Adrenal gland (tissue), 12 donors: ENCODE results near the gene RASSF10. TPM values are rescaled to one million over a fixed set of nuclear protein-coding genes. Genes with fewer than 3 reads are reported as not detected.

Experiments used
- DNase-seq, 7 donors: peaks; one replicate each; pipeline ENCODE4 v3.0.0-alpha.2; 2019 to 2020
- H3K27ac ChIP-seq, 5 donors: fragments of 200-600 bp; sonication (generic) in 4 of 5; 1 replicate in 3 of 5; 2 replicates in 2 of 5; pipeline versions ENCODE4 v1.5.1 to v1.8.0; 2016 to 2020; ENCODE audit warnings: mild to moderate bottlenecking in 1 of 5
- H3K27me3 ChIP-seq: fragments of 200-600 bp; 2 replicates; pipeline ENCODE4 v1.8.0; 2021
- H3K36me3 ChIP-seq, 2 donors: fragments of 200-600 bp; replicated peaks in 1 of 2; 1 replicate in 1 of 2; 2 replicates in 1 of 2; pipeline versions ENCODE4 v1.5.1 to v1.8.0; 2018 to 2022
- H3K4me1 ChIP-seq, 2 donors: fragments of 200-600 bp; replicated peaks in 1 of 2; 1 replicate in 1 of 2; 2 replicates in 1 of 2; pipeline versions ENCODE4 v1.5.1 to v1.8.0; 2018 to 2021
- H3K4me3 ChIP-seq, 4 donors: fragments of 200-600 bp; sonication (generic) in 3 of 4; one replicate each; pipeline ENCODE4 v1.5.1; 2016 to 2018
- H3K9me3 ChIP-seq, 3 donors: fragments of 200-600 bp; sonication (generic) in 1 of 3; replicated peaks in 1 of 3; 1 replicate in 2 of 3; 2 replicates in 1 of 3; pipeline versions ENCODE4 v1.5.1 to v1.8.0; 2016 to 2021
- CTCF ChIP-seq, 6 experiments: fragments of 450-650 bp in 4 of 6; fragments of 200-600 bp in 2 of 6; sonication (generic) in 1 of 6; IDR thresholded peaks; 1 replicate in 5 of 6; 2 replicates in 1 of 6; pipeline versions ENCODE4 v1.5.1 to v1.8.0; 2016 to 2021; ENCODE audit warnings: antibody characterized with exemption in 6 of 6, mild to moderate bottlenecking in 2 of 6, moderate library complexity in 1 of 6
- POLR2A ChIP-seq, 2 donors: fragments of 450-650 bp; IDR thresholded peaks; one replicate each; pipeline ENCODE4 v1.6.1; 2017; ENCODE audit warnings: antibody characterized with exemption in 2 of 2, mild to moderate bottlenecking in 2 of 2, moderate library complexity in 1 of 2
- WGBS, 4 donors: extraction: QIAGEN DNeasy Blood & Tissue Kit in 2 of 4; methylation state at CpG; one replicate each; pipeline versions ENCODE4 v1.1.5 to v1.1.7; 2013 to 2017; 5-methylcytosine and 5-hydroxymethylcytosine counted together
- intact Hi-C, 2 donors: fragments of 100-400 bp; cut with DNase I; formaldehyde crosslinking; loops; one replicate each; pipeline versions ENCODE4 v1.14.1 to v1.15.0; 2022 to 2023
- polyA plus RNA-seq, 3 donors: library from polyadenylated mRNA; stranded (reverse); fragments of 200-250 nt in 2 of 3; fragments of 350-450 nt in 1 of 3; fragmentation: Illumina TruSeq in 1 of 3; extraction: RNeasy Lipid Tissue Mini Kit (QIAGEN cat#74804) in 1 of 3; gene quantifications; one replicate each; pipeline ENCODE4 v1.2.3, GENCODE V29; 2013 to 2014
- total RNA-seq, 9 donors: library from RNA; depleted of rRNA in 4 of 9; stranded (reverse); fragments of >200 nt in 4 of 9; fragments of 120-200 nt in 1 of 9; fragmentation: NEBNext Ultra II Directional in 1 of 9; extraction: Animal tissue kit (Norgen Biotek cat#: 25700) in 1 of 9; gene quantifications; one replicate each; pipeline versions ENCODE4 v1.1.0 to v1.2.4, GENCODE V29; 2013 to 2023
- donor health status: healthy with polysubstance abuse.
- donor health status: Bipolar disorder and iron deficiency.
- donor health status: DM: yes; HTN: yes; CAD: no.
- donor health status: DM: no; HTN: no; CAD: no.
- donor health status: DM: no; HTN: no; CAD: no.
- donor health status: DM: yes; HTN: yes; CAD: no.

RASSF10 gene
- total and polyA plus RNA-seq, 12 donors: 0.07 TPM; not detected in 11

GRCh38 chr11:13026722-13027121 lies 17.6 kb downstream of the RASSF10 start:
- Histone ChIP-seq H3K4me1 (no peaks in the 10 kb centered on the region), H3K36me3 (no peaks in the 10 kb centered on the region), H3K4me3 (no peak overlapping the region), H3K27me3 (no peaks in the 10 kb centered on the region), H3K9me3 (no peaks in the 10 kb centered on the region), H3K27ac (no peak overlapping the region)
- no peak for DNase-seq
- intact Hi-C loops: no loop called here
- 70 to 87% (median 82%) methylated on average over 4 of the region's 4 CpGs for WGBS, 4 donors
- TF ChIP-seq CTCF (IDR thresholded peaks at IDR 0.05) (no peak), POLR2A (IDR thresholded peaks at IDR 0.05) (no peak)

GRCh38 chr11:13028322-13028721 lies 19.2 kb downstream of the RASSF10 start:
- Histone ChIP-seq H3K9me3 (no peaks in the 10 kb centered on the region), H3K27ac (no peak overlapping the region), H3K27me3 (no peaks in the 10 kb centered on the region), H3K4me1 (no peaks in the 10 kb centered on the region), H3K36me3 (no peaks in the 10 kb centered on the region), H3K4me3 (no peak overlapping the region)
- WGBS, 4 donors: 63 to 78% (median 72%) methylated on average over 3 of the region's 3 CpGs
- TF ChIP-seq POLR2A (IDR thresholded peaks at IDR 0.05) (no peak), CTCF (IDR thresholded peaks at IDR 0.05) (no peak)
- no peak for DNase-seq
- intact Hi-C loops: no loop called here

- TF ChIP-seq POLR2A (IDR thresholded peaks at IDR 0.05): no peak
- no peak for TF ChIP-seq CTCF (IDR thresholded peaks at IDR 0.05)
- DNase-seq: no peak
- intact Hi-C loops: no loop called here
- Histone ChIP-seq H3K4me3 (no peak overlapping the region), H3K27ac (no peak overlapping the region), H3K4me1 (no peaks in the 10 kb centered on the region), H3K9me3 (no peaks in the 10 kb centered on the region), H3K27me3 (no peaks in the 10 kb centered on the region), H3K36me3 (no peaks in the 10 kb centered on the region)
- 63 to 78% (median 70%) methylated on average over 3 of the region's 3 CpGs for WGBS, 4 donors
Observed at GRCh38 chr11:13029872-13030271, 20.8 kb downstream of the RASSF10 start.

GRCh38 chr11:13030857-13031256 lies 21.7 kb downstream of the RASSF10 start:
- no peak overlapping the region for H3K27ac ChIP-seq
- intact Hi-C loops: no loop called here
- no peak overlapping the region for H3K4me3 ChIP-seq
- no peaks in the 10 kb centered on the region for H3K36me3 ChIP-seq
- H3K9me3 ChIP-seq: no peaks in the 10 kb centered on the region
- H3K4me1 ChIP-seq: no peaks in the 10 kb centered on the region
- 37 to 55% (median 48%) methylated on average over 3 of the region's 3 CpGs for WGBS, 4 donors
- TF ChIP-seq POLR2A (IDR thresholded peaks at IDR 0.05) (no peak), CTCF (IDR thresholded peaks at IDR 0.05) (no peak)
- peaks cover 5% of the 10 kb centered on the region for H3K27me3 ChIP-seq
- peak in 3 of 7 donors; percentile 23 to 34 (median 31) for DNase-seq
